C1 segment of cervical spinal cord (tissue), 14 donors: ENCODE data around the gene A1CF.
"Not testable (repeated sequence)": the region's sequence is repeated elsewhere in the genome, so short reads cannot be mapped to it uniquely, and the experiment has no call there.

ENCODE experiments used
- DNase-seq, 14 donors: peaks; one replicate each; lab custom pipeline; 2025; lab: John Stamatoyannopoulos, UW

The A1CF gene

DNA sequence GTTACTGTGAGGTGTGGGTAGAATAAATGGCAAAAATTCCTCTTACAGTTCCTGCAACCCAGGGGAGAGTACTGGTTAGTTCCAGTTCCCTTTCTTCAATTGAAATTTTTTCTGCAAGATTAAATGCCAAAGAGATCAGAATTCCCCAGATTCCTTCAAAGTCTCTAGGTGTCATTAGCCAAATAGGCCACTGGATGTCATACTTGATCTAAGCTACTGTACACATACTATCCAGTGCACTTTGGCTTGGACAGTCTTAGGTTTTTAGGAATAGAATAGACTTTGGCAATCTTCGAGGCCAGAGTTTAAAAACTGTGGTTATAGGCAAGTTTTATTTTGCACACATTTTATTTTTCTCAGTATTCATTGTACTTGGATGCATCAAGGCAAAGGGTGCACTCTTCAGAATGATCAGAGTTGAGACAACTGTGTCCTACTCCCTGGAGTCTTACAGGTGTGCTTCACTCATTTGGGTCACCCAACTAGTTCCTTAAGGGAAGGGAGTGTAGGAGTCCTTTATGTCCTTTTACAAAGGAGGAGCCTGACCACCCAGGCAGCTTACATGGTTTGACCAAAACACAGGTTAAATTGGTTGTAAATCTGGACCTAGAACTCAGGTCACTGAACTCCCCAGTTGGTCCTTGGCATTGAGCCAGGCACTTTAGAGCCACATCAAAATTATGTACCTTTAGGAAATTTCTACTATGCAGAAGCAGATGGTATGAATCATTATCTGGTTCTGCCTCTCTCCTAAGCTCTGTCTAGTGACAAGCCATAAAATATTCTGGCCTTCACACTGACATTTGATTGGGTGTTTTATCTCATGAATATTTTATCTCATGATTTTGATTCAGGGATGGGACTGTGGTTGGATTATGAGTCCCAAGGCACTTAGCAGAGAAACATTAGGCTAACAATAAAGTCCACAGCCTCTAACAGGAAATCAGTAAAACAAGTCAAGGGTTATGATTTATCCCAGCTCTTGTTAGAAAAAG is 96.2 kb downstream of the A1CF start:
- no peak for DNase-seq

DNA sequence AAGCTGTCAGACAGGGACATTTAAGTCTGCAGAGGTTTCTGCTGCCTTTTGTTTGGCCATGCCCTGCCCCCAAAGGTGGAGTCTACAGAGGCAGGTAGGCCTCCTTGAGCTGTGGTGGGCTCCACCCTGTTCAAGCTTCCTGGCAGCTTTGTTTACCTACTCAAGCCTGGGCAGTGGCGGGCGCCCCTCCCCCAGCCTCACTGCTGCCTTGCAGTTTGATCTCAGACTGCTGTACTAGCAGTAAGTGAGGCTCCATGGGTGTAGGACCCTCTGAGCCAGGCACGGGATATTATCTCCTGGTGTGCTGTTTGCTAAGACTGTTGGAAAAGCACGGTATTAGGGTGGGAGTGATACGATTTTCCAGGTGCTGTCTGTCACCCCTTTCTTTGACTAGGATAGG is 97.5 kb downstream of the A1CF start:
- not testable (repeated sequence) for DNase-seq

DNA sequence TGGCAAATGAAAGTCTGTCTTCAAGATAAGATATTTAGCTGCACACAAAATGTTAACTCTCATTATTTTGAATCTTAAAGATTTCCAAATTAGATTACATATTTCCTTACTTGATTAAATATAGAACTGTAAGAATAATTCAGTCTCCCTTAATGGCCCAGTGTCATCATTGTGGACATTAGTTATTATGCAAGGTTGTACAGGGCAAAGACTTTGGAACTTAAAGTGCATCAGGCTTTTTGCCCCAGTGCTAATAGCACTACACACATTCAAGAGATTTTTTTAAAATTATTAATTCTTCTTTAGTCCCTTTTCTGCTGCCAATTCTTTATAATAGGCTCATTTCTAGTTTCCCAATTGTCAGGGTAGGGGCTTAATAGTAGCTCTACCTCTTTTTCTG is 103.4 kb downstream of the A1CF start:
- DNase-seq = not testable (repeated sequence)

DNA sequence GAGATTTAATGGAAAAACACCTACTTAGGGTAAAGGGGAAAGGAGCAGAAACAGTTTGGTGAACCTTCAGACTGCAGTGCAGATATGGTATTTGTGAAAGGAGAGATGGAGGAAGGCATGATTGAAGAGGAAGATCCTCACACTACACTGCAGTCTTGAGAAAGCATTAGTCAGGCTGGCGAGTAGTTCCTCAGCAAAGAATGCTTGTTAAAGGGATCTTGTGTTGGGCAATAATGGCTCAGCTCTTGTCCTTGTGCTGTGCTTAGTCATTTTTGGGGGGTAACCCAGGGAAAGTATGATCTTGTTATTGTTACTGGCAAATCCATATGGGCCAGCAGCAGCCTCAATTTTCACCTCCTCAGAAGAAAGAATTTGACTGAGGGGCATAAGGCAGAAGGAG is 105.4 kb downstream of the A1CF start:
- DNase-seq = not testable (repeated sequence)

DNA sequence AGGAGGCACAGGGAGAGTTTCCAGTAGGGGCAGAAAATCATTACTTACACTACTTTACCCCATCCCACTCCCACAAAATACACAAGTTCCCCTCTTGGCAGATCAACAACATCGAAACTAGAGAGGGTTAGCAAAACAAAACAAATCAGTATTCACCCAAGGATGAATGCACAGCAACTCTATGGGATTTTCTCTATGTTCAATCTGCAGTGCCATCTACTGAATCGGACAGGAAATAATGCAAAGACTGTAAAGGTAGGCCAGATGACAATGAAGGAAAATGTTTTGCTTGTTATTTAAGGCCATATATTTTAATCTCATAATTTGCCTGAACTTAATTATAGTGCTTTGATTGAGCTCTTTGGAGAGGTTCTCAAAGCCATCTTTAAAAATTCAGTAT is 110.6 kb downstream of the A1CF start:
- DNase-seq = not testable (repeated sequence)

DNA sequence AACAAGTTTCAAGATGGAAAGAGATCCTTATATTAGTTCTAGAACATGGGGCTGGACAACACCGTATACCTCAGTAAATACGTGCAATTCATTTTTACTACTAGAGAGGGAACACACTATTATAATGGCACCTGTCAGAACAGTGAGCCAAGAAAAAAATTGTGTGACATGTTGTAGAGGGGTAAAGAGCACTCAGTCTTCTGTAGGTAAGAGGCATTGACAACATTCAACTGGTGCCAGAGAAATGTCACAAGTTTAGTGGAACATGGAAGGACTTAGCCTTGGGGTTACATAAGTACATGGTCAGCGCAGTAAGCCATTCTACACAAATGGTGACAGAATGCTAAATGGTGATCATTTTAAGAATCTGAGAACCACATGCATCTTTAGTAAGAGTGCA is 113.4 kb downstream of the A1CF start:
- DNase-seq = not testable (repeated sequence)

DNA sequence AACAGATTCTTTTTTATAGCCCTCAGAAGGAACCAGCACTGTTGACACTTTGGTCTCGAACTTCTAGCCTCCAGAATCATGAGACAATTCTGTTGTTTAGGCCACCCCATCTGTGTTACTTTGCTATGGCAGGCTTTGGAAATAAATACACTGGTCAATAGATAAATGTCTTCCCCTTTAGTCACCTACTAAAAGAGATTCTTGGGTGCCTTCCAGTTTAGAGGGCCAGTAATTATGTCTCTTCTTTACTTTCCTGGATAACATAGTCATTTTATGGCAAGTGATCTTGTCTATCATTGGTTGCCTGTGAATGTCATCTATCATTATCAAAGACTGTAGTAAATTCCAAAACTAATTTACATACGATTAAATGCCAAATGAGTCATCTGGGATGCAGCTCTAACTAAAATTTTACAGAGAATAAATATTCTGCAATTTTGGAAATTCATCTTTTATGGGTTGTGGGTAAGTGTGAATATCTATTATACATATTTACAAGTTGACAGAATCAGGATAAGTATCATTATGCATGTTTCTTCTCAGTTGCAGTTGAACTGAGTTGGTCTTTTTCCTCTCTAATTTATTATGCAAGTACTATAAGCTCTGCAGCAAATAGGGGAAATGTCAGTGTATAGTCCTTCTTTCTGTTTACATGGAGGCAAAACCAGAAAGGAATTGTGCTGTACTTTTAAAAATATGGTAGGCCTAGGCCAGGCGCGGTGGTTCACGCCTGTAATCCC is 118.5 kb downstream of the A1CF start:
- DNase-seq = not testable (repeated sequence)
